Glomerular visceral epithelial cell (primary cell): ENCODE results near the gene ADRA2C.

Source experiments
- DNase-seq: peaks from one replicate; pipeline ENCODE4 v3.0.0-alpha.2; 2016; ENCODE audit errors: extremely low spot score

ADRA2C gene

GRCh38 chr4:3766036-3766784 is at the start of gene ADRA2C:
ADRA2C (plus strand) TSS chr4:3766385; CDS start chr4:3766607, 222 bp downstream.
- no peak for DNase-seq

DNA sequence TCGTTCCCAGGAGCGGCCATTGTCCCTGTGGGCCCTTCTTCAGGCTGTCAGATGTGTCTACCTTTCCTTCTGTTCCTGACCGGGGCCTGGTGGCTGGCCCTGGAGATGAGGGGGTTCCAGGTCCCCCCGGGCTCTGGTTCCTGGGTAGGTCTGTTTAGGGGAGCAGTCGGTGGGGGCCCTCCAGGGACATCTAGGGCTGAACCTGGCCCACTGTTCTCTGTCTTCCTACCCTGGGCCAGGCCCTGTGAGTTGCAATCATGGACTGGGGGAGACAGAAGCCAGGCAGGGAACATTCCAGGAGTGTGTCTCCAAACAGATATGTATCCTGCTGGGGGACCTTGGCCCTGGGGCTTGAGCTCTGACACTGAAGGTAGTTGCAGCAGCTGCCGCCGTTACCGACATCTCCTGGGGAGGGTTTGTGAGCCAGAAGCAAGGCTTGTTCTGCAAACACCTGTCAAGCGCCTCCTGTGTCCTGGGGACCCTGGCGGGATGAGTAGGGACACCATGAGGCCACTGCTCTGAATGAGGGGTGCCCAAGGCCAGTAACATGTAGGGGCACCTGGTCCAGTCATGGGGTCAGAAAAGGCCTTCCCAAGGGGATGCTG is 49.5 kb upstream of the ADRA2C start:
- DNase-seq, result no peak

DNA sequence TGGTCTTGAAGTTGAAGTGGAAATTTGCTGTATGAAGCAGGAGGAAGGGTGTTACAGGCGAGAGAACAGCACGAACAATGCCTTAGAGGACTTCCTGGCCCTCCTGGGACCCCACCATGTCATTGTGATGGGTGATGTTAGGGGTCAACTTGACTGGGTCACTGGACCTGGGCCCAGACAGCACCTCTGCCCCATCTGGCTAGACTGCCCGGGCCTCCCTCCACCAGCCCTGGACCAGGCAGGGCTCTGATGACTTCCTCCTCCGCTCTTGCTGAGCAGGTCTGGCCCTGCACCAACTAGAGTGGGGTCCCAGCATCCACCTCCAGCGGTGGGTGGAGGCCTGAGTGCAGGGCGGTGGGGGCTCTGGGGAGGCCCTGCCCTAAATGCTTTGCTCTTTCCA is 48.9 kb upstream of the ADRA2C start:
- DNase-seq, result no peak

- no peak for DNase-seq
Observed at GRCh38 chr4:3718462-3718861, 47.7 kb upstream of the ADRA2C start.

GRCh38 chr4:3719191-3719590 is 47.0 kb upstream of the ADRA2C start:
- DNase-seq, result no peak

GRCh38 chr4:3719836-3720235 is 46.3 kb upstream of the ADRA2C start:
- DNase-seq, result no peak

- DNase-seq, result no peak
Observed at GRCh38 chr4:3720466-3720865, 45.7 kb upstream of the ADRA2C start.

DNA sequence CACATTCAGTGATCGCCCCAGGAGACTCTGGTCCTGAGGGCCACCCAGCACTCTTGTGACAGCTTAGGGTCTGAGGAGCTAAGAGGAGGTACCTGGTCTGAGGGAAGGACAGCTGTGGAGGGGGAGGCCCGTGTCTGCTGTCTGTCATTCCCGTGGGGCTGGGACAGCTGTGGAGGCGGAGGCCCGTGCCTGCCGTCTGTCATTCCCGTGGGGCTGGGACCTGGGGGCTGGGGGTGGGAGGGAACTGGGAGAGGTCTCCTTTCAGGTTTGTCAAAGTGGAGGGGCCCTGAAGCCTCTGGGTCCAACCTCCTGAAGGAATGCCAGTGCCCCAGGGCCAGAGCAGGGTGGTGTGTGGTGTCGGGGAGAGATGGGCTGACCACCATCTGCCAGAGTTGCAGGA is 45.0 kb upstream of the ADRA2C start:
- no peak for DNase-seq

- DNase-seq, result no peak
Observed at GRCh38 chr4:3721627-3722026, 44.6 kb upstream of the ADRA2C start.

DNA sequence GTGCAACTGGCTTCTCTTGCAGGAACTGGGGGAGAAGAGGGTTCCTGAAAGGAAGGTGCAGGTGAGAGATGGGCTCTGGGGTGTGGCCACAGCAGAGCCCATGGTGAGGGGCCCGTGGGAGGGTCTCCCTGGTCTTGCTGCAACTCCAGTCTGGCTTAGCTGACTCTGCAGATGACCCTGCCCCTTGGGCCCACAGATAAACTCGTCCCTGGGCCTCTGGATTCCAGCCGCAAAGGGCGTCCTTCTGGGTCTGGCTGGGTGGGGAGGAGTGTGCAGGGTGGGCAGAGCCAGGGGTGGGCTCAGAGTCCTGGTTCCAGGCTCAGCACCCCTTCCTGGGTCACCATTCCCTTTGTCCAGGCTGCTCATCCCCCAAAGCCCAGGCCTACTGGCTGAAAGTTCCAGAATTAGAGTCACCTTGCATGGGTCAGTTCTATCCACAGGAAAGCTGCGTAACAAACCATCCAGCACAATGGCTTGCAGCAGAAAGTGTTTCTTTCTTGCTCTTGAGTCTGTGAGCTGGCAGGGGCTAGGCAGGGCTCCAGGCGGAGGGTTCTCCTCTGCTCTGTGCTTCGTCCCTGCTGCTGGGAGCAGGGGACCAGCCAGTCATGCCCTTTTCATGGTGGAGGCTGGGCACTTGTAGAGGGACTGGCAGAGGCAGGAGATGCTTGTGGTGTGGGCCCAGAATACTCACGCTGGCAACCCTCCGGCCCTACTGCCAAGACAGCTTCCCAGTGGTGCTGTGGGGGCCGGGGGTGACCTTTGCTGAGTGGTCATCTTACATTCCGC is 43.5 kb upstream of the ADRA2C start:
- no peak for DNase-seq

DNA sequence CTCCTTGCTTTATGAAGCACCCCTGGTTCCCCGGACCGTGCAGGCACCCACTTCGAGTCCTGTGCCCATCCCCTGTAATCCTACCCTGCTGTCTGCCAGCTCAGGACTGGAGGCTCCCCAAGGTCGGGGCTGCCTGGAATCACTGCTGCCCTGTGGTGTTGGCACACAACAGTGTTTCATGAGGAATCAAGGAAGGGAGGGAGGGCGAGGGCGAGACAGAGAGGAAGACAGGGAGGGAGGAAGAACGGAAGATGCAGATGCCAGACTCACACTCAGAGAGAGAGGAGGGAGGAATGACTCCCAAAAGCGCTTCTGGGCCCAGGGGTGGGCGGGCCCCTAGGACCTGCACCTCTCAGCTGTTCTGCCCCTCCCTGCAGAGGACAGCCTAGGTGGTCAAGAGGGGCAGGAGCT is 42.9 kb upstream of the ADRA2C start:
- DNase-seq, result no peak

DNA sequence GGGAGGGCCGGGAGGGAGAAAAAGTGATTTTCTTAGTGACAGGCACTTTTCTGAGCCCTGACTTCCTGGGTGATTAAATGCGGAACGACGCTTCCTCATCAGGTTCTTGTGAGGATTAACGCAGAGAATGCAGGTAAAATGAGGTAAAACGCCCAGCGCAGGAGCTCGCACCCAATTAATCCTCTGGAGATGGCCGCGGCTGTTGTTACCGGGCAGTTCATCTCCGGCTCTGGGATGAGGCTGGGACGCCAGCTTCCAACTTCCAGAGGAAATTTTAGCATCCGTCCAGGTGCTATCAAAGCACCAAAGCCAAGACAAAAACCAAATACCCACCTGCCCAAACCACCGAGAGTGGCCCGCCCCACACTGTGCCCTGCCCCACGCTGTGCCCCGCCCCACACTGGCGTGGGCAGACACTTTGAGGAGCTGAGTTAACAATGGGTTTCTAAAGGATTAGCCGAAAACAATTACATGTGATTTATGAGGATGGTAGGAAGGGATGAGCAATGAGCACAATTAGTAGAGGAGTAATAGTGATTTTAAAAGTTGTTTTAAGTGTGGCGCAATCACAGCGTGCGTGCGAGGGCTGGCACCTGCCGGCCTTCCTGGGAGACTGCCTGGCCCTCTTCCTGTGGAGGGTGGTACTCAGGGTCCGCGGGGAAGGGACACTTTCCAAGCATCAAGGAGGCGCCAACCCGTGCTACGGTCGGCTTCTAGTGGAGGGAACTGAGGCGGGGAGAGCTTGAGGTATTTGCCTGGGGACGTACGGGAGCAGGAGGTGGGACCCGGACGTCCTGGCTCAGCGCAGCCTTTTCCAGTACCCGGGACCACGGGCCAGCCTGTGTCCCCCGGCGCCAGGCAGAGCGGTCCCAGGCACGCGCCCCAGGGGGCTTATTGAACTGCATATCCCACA is 41.6 kb upstream of the ADRA2C start:
- no peak for DNase-seq

GRCh38 chr4:3725936-3726870 is 40.0 kb upstream of the ADRA2C start:
- DNase-seq, result no peak

DNA sequence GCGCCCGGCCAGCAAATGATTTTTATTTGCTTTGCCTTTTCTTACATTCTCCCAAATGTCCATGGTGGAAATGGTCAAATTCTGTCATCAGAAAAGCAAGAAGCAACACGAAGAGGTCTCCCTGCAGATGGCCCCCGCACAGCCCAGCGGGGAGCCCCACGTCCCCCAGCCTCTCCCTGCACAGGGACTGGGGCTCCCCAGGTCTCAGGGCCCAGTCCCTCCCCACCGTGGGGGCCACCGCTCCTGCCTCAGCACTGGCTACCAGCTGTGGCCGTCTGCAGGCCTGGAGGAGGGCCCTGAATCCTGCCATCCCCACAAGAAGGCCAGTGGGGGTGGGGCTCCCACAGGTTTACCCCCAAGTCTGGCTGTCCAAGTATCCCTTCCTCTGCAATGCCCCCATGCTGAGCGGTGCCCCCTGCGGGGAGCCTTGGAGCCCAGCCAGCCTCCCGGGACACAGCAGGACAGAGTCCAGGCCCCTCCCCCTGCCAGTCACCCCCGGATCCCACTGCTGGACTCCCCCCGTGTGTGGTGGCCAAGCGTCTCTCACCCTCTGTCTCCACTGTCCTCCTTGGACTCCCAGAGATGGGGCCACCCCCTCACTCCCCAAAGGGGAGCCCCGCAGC is 38.2 kb upstream of the ADRA2C start:
- DNase-seq, result no peak

DNA sequence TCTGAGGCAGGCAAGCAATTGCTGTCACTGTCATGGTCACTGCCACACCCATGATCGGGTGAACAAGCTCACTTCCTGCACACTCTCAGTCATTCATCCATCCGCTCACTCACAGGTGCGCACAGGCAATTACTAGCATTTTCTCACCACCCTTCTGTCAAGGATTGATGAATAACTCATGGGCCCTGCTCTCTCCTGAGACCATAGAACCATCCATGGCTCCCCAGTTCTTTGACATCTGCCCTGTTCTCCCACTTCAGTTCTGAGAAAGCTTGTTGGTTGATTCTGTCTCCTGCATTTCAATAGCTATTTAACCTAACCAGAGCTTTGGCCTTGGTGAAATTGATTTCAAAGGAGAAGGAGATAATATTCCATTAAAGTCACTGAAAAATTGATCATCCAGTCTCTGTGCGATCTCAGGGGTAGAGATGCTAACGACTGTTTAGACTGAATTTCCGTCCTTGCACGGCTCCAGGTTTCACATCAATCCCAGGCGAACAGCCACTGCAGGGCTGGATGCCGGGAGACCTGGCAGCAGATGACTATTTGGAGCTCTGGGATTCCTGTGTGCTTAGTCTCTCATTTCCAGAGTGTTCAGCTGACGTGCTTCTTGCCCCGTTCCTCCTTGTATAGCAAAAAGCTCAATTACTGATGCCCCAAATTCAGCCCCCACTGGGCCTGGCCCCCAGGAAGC is 36.9 kb upstream of the ADRA2C start:
- no peak for DNase-seq

GRCh38 chr4:3729882-3730226 is 36.3 kb upstream of the ADRA2C start:
- DNase-seq, result no peak

GRCh38 chr4:3730422-3731190 is 35.6 kb upstream of the ADRA2C start:
- no peak for DNase-seq

DNA sequence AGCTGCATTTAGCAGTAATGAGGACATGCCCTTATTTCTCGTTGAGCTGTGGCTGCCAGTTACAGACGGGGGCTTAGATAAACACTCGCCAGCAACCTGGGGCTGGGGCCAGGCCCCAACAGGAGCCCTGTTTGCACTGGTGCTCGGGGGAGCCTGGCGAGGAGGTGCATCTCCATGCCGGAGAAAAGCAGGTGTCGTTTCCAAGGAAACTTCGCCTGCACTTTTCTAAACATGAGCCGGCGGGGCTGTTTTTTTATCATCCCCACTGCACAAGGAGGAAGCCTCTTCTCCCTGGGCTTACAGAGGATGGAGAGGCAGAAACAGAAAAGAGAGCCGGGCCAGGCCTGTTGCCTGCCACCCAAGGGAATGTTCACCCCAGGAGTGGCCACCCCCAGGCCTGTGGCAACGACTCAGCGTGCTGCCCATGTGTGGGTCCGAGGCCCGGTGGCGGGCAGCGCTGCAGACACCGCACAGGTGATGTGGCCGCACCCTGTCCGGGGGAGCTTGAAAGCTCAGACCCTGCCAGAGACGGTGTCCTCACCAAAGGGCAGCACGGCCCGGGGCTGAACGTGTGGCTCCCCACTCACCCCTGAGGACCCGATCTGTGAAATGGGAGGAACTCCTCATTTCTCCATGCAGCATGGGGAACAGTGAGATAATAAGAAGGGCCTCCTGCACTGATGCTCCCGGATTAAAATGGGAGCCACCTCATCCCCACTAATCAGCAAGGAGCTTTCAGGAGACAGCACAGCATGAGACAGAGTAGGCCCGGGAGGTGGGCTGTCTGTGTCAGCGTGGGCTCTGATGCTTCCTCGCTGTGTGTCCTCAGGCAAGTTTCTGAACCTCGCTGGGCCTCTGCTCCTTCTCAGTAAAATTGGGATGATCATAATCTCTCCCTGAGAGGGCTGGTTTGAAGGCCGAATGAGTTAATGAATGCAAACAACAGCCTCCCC is 33.8 kb upstream of the ADRA2C start:
- no peak for DNase-seq
